ENCODE data around the gene ANO2.

GRCh38 chr12:5587711-5588121 is 357.3 kb downstream of the ANO2 start:
- no peak for TF ChIP-seq CTCF (IDR thresholded peaks at IDR 0.05)
- TF ChIP-seq POLR2A (IDR thresholded peaks at IDR 0.05): no peak

Measured in uterus (tissue), 2 donors.